Cerebellar cortex (tissue), 1 donor: Measurements from ENCODE around the gene P2RY11.
A peak's percentile ranks its signal among the peaks of the same experiment; 100 is the strongest.

Experiments
- DNase-seq: peaks from one replicate; pipeline ENCODE4 v3.0.0-alpha.2; 2015; ENCODE audit warnings: low spot score

P2RY11 gene

GRCh38 chr19:10113964-10114650 lies 2.6 kb downstream of the P2RY11 start:
- no peak for DNase-seq

DNA sequence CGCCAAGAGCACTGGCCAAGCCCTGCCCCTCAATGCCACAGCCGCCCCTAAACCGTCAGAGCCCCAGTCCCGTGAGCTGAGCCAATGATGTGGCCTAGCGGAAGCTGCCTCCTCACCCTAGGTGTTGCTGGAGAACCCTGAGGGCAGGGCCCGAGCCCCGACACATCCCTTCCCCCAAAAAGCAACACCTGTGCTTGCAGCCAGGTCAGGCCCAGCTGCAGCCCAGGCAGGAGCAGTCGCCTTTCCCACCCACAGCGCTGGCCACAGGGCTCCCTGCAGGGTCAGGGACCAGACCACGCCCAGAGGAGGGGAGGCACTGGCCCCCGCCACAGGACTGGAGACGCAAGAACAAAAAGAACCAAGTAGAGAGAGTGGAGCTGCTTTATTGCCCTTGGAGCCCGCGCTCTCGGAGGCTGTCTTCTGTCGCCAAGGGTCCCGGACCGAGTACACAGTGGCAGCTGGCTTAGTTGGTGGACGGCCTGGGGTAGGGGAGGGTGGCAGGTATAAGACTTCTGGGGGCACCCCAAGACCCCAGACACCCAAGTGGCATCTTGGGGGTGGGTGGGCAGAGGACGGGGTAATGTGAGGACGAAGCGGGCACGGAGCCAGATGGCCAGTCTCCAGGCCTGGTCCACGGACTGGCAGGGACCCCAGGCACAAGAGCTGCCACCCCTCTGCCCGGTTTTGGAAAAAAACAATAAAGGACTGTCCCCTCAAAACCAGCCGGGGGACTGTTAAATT lies 3.3 kb downstream of the P2RY11 start:
- DNase-seq: no peak

DNA sequence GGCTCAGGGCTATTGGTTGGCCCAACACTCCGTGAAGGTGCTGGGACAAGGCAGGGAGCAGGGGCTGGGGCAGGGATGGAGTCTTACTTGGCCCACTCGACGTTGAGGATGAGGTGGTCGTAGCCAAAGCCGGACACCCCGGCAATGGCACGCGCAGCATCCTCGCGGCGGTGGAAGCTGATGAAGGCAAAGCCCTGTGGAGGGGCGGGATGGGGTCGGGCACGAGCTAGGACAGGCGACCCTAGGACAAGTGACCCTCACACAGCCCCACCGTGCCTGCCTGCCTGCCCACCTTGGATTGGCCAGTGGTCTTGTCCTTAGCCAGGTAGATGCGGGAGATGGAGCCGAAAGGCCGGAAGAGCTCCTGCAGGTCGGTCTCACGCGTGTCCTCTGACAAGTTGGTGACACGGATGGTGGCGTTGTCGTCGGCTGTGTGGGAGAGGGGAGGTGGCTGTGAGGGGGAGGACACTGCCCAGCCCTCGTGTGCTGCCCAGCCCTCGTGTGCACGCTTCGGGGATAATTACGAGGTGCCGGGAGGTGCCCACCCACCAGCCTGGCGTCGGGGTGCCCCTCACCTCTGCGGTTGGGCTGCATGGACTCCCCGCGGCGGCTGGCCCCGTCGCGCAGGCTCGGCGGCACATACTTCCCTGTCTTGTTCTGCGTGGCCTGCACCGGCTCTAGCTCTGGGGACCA lies 4.0 kb downstream of the P2RY11 start:
- no peak for DNase-seq

DNA sequence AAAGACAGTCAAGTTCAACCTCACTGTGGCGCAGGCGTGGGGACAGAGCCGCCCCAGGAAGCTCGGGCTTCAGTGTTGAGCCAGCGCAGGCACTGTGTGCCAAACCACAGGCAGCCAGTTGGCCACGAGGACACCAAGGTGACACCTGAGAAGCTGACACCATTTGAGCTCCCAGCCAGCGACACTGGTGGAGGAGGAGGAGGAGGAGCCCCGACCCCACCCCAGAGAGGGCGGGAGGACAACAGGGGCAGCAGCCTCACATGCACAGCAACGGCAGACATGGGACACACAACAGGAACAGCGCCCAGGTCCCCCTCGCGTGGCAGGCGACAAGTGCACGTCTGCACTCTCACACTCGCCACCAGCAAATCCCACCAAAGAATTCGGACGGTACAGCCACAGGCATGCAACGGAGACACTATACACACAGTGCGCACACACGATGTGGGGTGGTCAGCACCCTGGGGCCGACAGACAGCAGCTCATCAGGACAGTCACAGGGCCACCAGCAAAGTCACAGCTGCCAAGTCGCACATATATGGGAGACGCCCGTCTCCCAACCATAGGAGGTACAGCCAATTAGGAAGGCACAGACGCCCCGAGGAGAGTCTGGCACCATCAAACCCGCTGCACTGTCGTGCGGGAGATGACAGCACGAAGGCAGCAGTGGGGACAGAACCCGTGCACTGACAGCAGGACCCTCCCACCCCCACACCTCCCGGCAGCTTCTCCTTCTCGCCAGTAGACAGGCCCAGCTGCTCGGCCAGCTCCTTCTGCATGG lies 4.8 kb downstream of the P2RY11 start:
- DNase-seq: no peak

DNA sequence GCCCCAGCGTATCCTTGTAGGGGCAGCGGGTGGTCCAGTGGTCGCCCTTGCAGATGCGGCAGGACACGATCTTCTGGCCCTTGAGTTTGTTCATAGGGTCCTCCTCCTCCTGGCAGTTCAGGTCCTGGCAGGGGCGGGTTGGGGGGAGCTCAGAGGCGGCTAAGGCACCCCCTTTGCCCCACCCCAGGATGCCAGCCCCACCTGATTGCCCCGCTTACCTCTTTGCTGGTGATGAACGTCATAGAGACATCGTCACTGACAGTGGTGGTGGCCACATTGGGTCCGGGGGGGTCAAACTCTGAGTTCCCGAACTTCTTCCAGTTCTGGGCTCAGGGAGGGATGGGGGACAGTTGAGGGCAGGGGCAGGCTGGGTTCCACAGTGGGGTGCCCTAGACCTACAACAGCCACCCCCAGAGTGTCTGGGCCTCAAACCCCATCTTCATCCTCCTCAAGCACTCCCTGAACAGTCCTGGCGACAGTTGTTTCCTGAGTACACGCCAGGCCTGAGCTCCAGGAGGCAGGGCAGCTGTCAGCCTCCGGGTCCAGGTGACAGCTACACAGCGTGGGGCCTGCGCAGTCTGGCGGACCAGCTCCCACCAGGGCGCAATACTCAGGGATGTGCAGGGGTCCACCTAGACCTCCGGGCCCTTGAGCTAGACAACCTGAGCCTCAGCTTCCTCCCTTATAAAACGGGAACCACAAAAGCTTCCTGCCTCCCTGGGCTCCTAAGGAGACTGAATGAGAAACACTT lies 5.5 kb downstream of the P2RY11 start:
- DNase-seq: no peak

DNA sequence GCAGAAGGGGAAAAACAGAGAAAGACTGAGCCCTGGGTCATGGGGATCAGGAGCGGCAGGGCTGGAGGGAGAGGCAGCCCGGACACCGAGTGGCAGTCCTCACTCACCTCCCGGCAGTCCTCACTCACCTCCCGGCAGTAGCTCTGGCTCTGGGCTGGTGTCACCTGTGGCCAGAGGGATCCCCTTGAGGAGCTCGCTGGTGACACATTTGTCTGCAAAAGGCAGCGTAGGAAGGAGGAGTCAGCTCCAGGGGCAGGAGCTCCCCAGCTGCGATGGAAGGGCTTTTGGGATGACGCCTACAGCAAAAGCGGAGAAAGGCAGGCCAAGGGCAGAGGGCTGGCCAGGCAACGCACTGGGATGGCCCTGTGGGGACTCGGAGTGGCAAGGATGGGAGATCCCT lies 7.5 kb downstream of the P2RY11 start:
- no peak for DNase-seq

DNA sequence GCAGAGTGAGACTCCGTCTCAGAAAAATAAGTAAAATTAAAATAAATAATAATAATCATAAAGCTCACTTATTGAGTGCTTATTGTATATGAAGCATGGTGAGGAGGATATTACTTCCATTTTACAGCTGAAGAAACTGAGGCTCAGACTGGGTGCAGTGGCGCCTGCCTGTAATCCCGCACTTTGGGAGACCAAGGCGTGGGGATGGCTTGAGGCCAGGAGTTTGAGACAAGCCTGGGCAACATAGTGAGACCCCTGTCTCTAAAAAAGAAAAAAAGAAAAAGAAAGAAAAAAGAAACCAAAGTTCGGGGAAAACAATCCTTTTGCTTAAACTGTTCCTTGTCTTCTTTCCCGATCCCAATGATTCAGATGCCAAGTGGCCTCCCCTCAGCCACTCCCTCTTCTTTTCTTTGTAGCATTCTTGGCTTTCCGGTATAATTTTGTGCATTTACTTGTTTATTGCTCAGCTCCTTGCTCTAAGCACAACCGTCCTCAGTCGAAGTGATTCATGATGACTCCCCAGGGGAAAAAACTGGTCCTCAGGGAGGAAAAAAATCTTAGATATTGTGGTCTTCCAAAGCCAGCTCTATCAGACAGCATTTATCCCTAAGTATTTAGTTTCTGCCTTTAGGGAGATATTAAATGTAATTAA lies 9.2 kb downstream of the P2RY11 start:
- no peak for DNase-seq

DNA sequence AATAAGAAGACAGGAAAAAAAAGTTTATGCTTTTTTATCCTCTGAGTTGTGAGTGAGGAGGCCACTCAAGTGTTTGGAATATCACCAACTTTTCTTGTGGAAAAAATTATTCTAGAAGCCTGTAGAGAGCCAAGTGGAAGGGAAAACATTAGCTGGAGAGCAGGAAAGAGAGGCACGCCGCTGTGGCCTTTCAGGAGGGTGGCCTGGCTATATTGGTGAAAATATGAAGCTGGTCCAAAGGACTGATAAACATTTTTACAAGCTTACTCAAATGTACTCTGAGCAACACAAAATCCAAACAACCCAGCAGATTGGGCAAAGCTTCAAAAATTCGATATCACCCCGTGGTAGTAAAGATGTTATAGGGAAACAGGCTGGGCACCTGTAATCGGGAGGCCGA lies 10.6 kb downstream of the P2RY11 start:
- DNase-seq: no peak

GRCh38 chr19:10124429-10124828 lies 12.9 kb downstream of the P2RY11 start:
- DNase-seq: no peak

GRCh38 chr19:10126213-10126639 lies 14.7 kb downstream of the P2RY11 start:
- DNase-seq: no peak

DNA sequence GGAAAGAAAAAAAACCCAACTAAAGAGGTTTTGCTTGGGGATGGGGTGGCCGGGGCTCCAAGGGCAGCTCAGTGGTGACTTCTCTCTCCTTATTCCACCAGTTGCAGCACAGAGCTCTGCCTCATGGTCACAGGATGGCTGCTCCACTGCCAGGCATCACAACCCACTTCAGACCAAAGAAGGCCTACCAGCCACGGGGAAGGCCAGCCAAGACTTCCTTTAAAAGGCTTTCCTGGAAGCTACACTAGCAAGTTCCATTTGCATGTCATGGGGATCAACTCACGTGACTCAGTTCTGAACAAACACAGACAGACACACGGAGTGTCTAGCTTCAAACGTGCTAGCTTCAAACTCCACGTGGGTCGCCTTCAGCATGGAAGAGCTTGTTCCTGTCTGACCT lies 21.4 kb downstream of the P2RY11 start:
- DNase-seq: no peak

- no peak for DNase-seq
Measured at GRCh38 chr19:10133596-10133995, 22.1 kb downstream of the P2RY11 start.

DNA sequence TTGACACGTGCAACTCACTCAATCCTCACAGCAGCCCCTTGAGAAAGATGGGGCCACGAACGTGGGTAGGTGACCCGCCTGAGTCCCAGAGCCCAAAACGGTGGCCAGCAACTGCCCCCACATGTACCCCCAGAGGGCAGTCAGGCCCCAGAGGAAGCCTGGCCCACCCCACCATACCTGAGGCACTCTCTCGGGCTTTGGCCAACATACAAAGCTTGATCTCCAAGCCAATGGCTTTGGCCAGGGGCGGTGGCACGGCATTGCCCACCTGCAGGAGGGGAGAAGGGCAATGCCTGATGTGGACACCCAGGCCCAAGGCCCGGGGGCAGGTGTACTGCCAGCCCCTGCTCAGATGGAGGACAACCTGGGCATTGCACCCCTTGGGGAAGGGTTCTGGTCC lies 22.5 kb downstream of the P2RY11 start:
- DNase-seq: no peak

DNA sequence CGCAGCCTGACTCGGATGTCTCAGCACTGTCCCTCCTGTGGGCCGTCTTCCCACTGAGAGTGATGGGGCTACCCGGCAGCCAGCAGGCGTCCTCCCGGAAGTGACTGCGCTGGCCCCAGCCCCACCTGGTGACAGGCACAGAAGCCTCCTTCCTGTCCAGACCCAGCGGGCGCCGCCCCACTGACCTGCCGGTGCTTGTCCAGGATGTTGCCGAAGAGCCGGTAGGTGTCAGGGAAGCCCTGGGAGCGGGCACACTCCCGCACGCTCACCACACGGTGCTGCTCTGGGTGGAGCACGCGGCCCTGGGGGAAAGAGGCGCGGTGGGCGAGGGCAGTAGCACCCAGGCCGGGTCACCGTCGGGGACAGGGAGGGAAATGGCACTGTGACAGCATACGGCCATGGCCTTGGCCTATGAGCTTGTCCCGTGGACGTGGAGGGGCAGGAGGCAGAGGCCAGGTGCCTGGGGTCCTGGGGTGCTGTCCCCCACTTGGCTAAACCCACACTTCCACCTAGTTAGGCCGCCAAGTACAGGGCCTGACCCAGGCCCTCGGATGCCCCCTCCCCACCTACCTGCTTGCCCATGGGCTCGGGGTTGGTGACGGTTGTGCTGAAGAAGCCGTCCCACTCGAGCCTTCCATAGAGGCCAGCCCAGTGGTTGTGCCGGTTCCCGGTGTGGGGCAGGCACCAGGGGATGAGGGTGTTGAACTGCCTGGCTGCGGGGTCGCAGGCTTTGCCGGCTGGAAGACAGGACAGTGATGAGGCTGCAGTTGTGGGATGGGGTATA lies 24.2 kb downstream of the P2RY11 start:
- DNase-seq: no peak

- no peak for DNase-seq
Measured at GRCh38 chr19:10136936-10137335, 25.4 kb downstream of the P2RY11 start.

DNA sequence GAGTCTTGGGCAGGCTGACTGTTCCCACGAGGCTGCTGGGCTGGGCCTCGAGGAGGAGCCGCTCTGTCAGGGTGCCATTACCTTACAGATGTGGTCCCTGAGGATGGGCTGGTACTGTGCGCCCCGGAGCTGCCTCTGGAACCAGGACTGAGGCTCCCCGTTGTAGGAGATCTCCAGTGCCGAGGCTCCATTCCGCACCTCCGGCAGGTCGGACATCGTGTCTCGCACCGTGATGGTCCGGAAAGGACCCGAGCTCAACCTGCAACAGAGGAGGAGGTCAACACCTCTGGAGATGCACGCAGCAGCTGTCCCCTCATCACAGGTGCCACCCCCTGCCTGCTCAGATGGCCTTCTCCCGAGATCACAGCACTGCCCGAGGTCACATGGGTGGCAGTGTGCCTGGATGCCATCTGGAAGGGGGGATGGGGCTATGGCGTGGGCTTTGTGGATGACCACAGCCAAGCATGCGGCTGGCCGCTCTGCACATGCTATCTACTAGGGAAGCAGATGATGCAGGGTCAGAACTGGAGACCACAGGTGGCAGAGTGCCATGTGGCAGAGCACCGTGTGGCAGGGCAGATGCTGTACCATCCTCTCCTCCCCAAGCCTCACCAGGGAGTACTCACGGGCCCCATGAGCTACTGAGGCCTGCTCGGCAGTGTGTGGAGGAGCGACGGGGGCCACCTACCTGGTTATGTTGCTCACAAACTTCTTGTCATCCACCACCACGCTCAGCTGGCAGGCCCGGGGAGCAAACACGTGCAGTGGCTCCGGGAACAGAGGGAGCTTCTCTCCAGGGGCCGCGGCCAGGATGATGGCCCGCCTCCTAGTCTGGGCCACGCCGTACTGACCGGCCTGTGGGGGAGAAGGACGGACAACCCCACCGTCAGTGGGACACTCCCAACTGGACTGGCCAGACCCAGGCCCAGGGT lies 26.5 kb downstream of the P2RY11 start:
- DNase-seq: peak; percentile 81

- no peak for DNase-seq
Measured at GRCh38 chr19:10138879-10139795, 27.6 kb downstream of the P2RY11 start.

DNA sequence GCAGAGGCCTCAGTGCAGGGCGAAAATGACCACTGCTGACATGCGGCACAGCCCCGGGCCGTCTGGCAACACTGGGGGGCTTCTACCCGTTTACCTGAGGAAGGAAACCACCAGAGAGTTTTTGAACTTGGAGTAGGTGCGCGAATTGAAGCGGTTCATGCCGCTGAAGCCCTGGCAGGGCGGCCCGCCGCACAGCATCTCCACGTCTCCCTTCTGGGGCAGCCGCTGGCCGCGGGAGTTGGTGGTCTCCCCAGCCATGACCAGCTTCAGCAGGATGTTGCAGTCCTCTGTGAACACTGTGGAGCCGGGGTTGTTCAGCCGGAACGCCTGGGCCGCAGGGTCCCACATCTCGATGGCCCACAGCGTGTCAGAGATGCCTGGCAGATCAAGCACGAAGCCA lies 28.5 kb downstream of the P2RY11 start:
- no peak for DNase-seq
